Pancreas (tissue), 10 donors: ENCODE results near the gene DEDD. TPM values are rescaled to one million over a fixed set of nuclear protein-coding genes. Genes with fewer than 3 reads are reported as not detected.

Experiments used
- ATAC-seq, 4 donors: fragments of 200-7000 bp; cut with Tn5 transposase; one replicate each; pipeline versions ENCODE4 v1.8.0 to v1.9.1; 2020; ENCODE audit warnings: mild to moderate bottlenecking in 4 of 4, moderate library complexity in 4 of 4
- DNase-seq, 6 donors: peaks; one replicate each; pipeline ENCODE4 v3.0.0-alpha.2; 2020
- FAIRE-seq: peaks from 2 replicates; lab custom pipeline; 2012; peaks lifted over from hg19 to GRCh38; lab: Jason Lieb, UNC
- H3K27ac ChIP-seq, 4 donors: fragments of 200-600 bp; sonication (generic); 1 replicate in 3 of 4; 2 replicates in 1 of 4; pipeline versions ENCODE4 v1.5.0 to v1.8.0; 2020
- H3K27me3 ChIP-seq, 4 donors: fragments of 200-600 bp; one replicate each; pipeline ENCODE4 v1.8.0; 2021
- H3K36me3 ChIP-seq, 3 donors: fragments of 200-600 bp; sonication (generic) in 1 of 3; one replicate each; pipeline versions ENCODE4 v1.5.0 to v1.8.0; 2020 to 2021
- H3K4me1 ChIP-seq, 3 donors: fragments of 200-600 bp; one replicate each; pipeline ENCODE4 v1.8.0; 2021
- H3K4me3 ChIP-seq, 4 donors: fragments of 200-600 bp; sonication (generic) in 2 of 4; one replicate each; pipeline versions ENCODE4 v1.5.0 to v1.8.0; 2020 to 2021
- H3K9me3 ChIP-seq, 4 donors: fragments of 200-600 bp; one replicate each; pipeline ENCODE4 v1.8.0; 2021
- WGBS, 2 donors: extraction: QIAGEN DNeasy Blood & Tissue Kit; methylation state at CpG; one replicate each; pipeline ENCODE4 v1.1.7; 2013; 5-methylcytosine and 5-hydroxymethylcytosine counted together
- intact Hi-C, 3 donors: fragments of 100-400 bp; cut with DNase I; formaldehyde crosslinking; loops; one replicate each; pipeline versions ENCODE4 v1.11.1 to v1.14.2; 2022
- polyA plus RNA-seq, 2 donors: library from polyadenylated mRNA; stranded (reverse); fragments of 200-250 nt; gene quantifications; one replicate each; pipeline ENCODE4 v1.2.3, GENCODE V29; 2013
- total RNA-seq, 6 donors: library from RNA; stranded (reverse); fragmentation: NEBNext Ultra II Directional in 4 of 6; extraction: Animal tissue kit (Norgen Biotek cat#: 25700) in 4 of 6; gene quantifications; one replicate each; pipeline versions ENCODE4 v1.2.1 to v1.2.4, GENCODE V29; 2021 to 2023
- TF ChIP-seq, protein P1 (sequence below), 4 donors: fragments of 200-600 bp; sonication (generic) in 3 of 4; IDR thresholded peaks; one replicate each; pipeline versions ENCODE4 v1.5.0 to v1.8.0; 2021; ENCODE audit warnings: antibody characterized with exemption in 4 of 4
- donor health status: healthy with polysubstance abuse.
- donor health status: DM: no; HTN: no; CAD: no; lungs with moderate emphysema.
- donor health status: DM: no; HTN: no; CAD: no.
- donor health status: control.
- donor health status: control.
- donor health status: Bipolar disorder and iron deficiency.
- donor health status: DM: yes; HTN: yes; CAD: no.
- donor health status: DM: no; HTN: no; CAD: no.
- donor health status: DM: no; HTN: no; CAD: no.
- donor health status: DM: yes; HTN: yes; CAD: no.

The DEDD gene
- total and polyA plus RNA-seq, 8 donors: 11.1 to 20.8 (median 15.6) TPM

DNA sequence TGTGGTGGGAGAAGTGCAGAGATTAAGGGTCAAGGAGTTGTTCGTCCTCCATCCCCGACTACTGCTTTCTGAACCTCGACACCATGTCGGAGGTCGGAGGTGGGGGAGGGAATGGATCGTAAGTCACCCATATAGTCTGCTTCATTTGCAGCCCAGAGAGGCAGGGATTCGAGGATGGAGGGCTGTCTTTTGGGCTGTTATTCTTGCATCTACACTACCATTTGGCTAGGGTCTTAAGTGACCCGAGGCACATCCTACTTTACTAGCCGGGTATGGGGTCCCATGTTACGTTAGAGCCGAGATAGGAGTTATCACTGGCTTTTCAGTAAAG is 27.4 kb upstream of the DEDD start:
- Histone ChIP-seq H3K27me3 (no peaks in the 10 kb centered on the region), H3K4me1 (peaks cover 8 to 17% (median 11%) of the 10 kb centered on the region in 3 donors), H3K9me3 (no peaks in the 10 kb centered on the region), H3K4me3 (peak overlapping the region; percentile 81 to 95 (median 91)), H3K36me3 (no peaks in the 10 kb centered on the region), H3K27ac (peak overlapping the region; percentile 58 to 87 (median 75))
- WGBS, 2 donors: 2 to 3% methylated on average over 11 of the region's 11 CpGs
- ATAC-seq (peak in 1 of 4 donors; percentile 13), DNase-seq (no peak), FAIRE-seq (no peak)
- intact Hi-C loops: no loop called here
- TF ChIP-seq, protein P1, sequence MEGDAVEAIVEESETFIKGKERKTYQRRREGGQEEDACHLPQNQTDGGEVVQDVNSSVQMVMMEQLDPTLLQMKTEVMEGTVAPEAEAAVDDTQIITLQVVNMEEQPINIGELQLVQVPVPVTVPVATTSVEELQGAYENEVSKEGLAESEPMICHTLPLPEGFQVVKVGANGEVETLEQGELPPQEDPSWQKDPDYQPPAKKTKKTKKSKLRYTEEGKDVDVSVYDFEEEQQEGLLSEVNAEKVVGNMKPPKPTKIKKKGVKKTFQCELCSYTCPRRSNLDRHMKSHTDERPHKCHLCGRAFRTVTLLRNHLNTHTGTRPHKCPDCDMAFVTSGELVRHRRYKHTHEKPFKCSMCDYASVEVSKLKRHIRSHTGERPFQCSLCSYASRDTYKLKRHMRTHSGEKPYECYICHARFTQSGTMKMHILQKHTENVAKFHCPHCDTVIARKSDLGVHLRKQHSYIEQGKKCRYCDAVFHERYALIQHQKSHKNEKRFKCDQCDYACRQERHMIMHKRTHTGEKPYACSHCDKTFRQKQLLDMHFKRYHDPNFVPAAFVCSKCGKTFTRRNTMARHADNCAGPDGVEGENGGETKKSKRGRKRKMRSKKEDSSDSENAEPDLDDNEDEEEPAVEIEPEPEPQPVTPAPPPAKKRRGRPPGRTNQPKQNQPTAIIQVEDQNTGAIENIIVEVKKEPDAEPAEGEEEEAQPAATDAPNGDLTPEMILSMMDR (IDR thresholded peaks at IDR 0.05): no peak

DNA sequence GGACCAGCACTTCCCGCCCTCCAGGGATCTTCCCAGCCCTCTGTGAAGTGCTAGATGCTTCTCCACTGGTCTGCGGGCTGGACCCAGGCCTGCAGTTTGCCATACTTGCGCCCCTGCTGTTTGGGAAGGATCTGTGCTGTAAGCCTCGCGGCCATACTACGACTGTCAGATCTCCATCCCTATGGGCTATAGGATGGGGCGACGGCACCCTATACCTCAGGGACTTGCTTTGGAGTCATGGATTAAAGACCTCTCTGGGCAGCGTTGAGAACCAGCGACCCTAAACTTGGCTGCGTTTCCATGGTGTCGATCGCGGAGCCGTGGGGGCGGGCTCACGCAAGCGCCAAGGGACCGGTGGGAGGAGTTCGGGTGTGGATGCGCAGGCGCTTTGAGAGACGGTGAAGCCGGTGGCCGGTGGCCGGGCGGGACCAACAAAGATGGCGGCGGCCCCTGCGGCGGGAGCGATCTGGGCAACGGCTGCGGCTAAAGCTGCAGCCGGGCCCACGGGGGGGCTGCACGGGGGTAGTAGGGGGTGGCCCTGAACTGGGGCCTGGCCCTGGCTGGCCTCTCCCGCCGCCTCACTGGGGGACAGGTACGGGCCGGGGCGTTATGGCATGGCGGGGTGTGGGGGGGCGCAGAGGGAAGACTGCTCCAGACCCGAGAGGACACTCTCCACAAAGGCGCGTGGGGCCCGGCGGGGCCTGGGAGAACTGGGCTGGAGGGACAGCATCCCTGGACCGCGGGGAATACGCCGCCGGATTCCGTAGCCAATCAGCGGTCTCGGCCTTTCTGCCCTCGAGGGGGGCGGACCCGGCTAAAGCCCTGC is 26.8 kb upstream of the DEDD start, which contains the start of gene USP21:
USP21 (plus strand) TSS at position 414 of the 826 bp plus-strand sequence. CDS start 1,141 bp downstream, outside the sequence.
- H3K27me3 ChIP-seq: no peaks in the 10 kb centered on the region
- 1 to 2% methylated on average over 52 to 60 of the region's 60 CpGs for WGBS, 2 donors
- FAIRE-seq (no peak), DNase-seq (peak; percentile 90 to 98 (median 94)), ATAC-seq (peak; percentile 95 to 97 (median 96))
- no peaks in the 10 kb centered on the region for H3K9me3 ChIP-seq
- H3K27ac ChIP-seq: peak within 1 kb of the TSS; percentile 58 to 87 (median 75)
- intact Hi-C loops: no loop called here
- TF ChIP-seq, protein P1 (IDR thresholded peaks at IDR 0.05): no peak
- H3K36me3 ChIP-seq: no peaks in the 10 kb centered on the region
- peaks cover 8 to 17% (median 11%) of the 10 kb centered on the region in 3 donors for H3K4me1 ChIP-seq
- H3K4me3 ChIP-seq: peak within 1 kb of the TSS; percentile 81 to 95 (median 91)

- FAIRE-seq (no peak), DNase-seq (no peak), ATAC-seq (no peak)
- Histone ChIP-seq H3K27me3 (no peaks in the 10 kb centered on the region), H3K27ac (peak overlapping the region in 3 of 4 donors; percentile 66 to 87 (median 84)), H3K4me1 (peaks cover 8 to 17% (median 11%) of the 10 kb centered on the region in 3 donors), H3K4me3 (peak overlapping the region in 3 of 4 donors; percentile 81 to 95 (median 92)), H3K9me3 (no peaks in the 10 kb centered on the region), H3K36me3 (no peaks in the 10 kb centered on the region)
- WGBS, 2 donors: 58 to 60% methylated on average over 9 of the region's 9 CpGs
- intact Hi-C loops: no loop called here
- TF ChIP-seq, protein P1 (IDR thresholded peaks at IDR 0.05): no peak
These were observed 26.0 kb upstream of the DEDD start for GRCh38 chr1:161158316-161159010.

GRCh38 chr1:161157867-161158266 is 25.4 kb upstream of the DEDD start:
- FAIRE-seq: no peak
- no peaks in the 10 kb centered on the region for H3K27me3 ChIP-seq
- ATAC-seq: no peak
- TF ChIP-seq, protein P1 (IDR thresholded peaks at IDR 0.05): no peak
- H3K36me3 ChIP-seq: no peaks in the 10 kb centered on the region
- no peak overlapping the region for H3K27ac ChIP-seq
- no peaks in the 10 kb centered on the region for H3K9me3 ChIP-seq
- no peak for DNase-seq
- no peak overlapping the region for H3K4me3 ChIP-seq
- 89 to 91% methylated on average over 1 of the region's 1 CpG for WGBS, 2 donors
- H3K4me1 ChIP-seq: peaks cover 8 to 19% (median 11%) of the 10 kb centered on the region in 3 donors
- intact Hi-C loops: no loop called here
